HG03135 (cell line): ENCODE results near the gene FAM90A1.
"Not testable (repeated sequence)": the region's sequence is repeated elsewhere in the genome, so short reads cannot be mapped to it uniquely, and the experiment has no call there.

Experiments
- ATAC-seq: cut with Tn5 transposase; IDR thresholded peaks from one replicate; pipeline ENCODE4 v1.9.1; 2021; ENCODE audit warnings: mild to moderate bottlenecking, moderate library complexity; ENCODE audit not compliant: unreplicated experiment

The FAM90A1 gene

DNA sequence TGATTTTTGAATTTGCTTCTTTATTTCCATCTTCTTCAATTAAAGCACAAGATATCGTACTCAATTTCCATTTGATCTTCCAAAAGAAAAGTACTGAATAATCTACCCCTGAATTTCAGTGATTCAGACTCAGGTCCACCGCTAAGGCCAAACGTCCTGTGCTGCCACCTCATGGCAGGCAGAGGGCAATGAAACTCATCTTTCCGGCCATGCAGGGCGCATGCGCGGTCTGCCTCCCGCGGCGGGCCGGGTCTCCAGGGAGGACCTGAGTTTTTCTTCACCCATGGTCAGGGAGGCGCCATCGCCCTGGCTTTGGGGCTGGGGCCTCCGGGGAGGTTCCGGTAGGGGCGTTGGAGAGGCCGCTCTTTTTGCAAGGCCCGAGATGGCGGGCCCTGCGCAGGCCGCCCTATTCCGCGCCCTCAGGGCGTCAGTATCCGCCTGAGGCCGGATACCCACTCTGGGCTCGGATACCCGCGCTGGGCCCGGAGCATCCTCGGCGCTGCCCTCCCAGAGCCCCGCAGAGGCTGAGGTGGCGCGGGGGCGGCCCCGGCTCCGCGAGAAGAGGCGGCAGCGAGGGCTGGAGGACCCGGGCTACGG lies 47.3 kb downstream of the FAM90A1 start:
- ATAC-seq = not testable (repeated sequence)

DNA sequence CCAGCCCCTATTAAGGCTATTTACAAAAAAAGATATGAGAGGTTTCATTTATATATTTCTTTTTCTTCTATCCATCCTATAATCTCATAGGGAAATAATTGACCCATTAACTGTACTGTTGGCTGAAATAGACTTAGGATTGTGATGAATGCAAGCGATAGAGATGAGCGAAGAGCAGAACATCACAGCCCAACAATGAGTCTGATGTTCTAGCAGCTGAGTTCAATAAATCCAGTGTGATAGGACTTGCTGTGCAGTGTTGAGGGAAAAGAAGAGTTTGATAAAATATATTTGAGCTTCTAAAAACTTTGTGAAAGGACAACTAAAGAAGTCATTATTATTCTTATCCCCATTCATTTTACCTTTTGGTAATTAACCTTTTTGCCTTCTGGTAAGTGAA lies 54.5 kb downstream of the FAM90A1 start:
- not testable (repeated sequence) for ATAC-seq
